ENCODE results near the gene C1orf74.

C1orf74 gene

GRCh38 chr1:209751627-209752231 lies 32.6 kb downstream of the C1orf74 start:
- H3K27me3 ChIP-seq (ENCODE audit: low read depth, low read length): peaks cover under 1% of the 10 kb centered on the region; the same call in 1 of the 2 replicates
- peak overlapping the region; percentile 78 for H3K4me2 ChIP-seq (ENCODE audit: low read length)
- no peaks in the 10 kb centered on the region for H3K9me3 ChIP-seq (ENCODE audit: insufficient read depth, low read length)
- TF ChIP-seq CTCF (IDR thresholded peaks at IDR 0.05; ENCODE audit: low read depth, low read length): no peak
- no peak for TF ChIP-seq EZH2phosphoT487 (IDR thresholded peaks at IDR 0.05; ENCODE audit: low read depth)
- peaks cover 6% of the 10 kb centered on the region; the same call in 1 of the 2 replicates for H3K79me2 ChIP-seq (ENCODE audit: low read length)
- no peaks in the 10 kb centered on the region for H4K20me1 ChIP-seq (ENCODE audit: insufficient read depth, low read length)
- H3K27ac ChIP-seq (ENCODE audit: low read length): peak overlapping the region; percentile 93
- peaks cover 78% of the 10 kb centered on the region for H3K4me1 ChIP-seq (ENCODE audit: low read length)
- no peak overlapping the region for H2AFZ ChIP-seq (ENCODE audit: low read depth, low read length)
- H3K4me3 ChIP-seq (ENCODE audit: low read length): peak overlapping the region; percentile 51
- no peaks in the 10 kb centered on the region for H3K36me3 ChIP-seq (replicated peaks; ENCODE audit: low read depth, low read length)
- H3K9ac ChIP-seq (ENCODE audit: low read length): peak overlapping the region; percentile 38; the same call in 1 of the 2 replicates

GRCh38 chr1:209749670-209750323 lies 34.6 kb downstream of the C1orf74 start:
- no peaks in the 10 kb centered on the region for H3K9me3 ChIP-seq (ENCODE audit: insufficient read depth, low read length)
- peak overlapping the region; percentile 41 for H3K27ac ChIP-seq (ENCODE audit: low read length)
- H3K36me3 ChIP-seq (replicated peaks; ENCODE audit: low read depth, low read length): no peaks in the 10 kb centered on the region
- peak overlapping the region; percentile 42 for H3K4me3 ChIP-seq (ENCODE audit: low read length)
- peaks cover 8% of the 10 kb centered on the region for H3K27me3 ChIP-seq (ENCODE audit: low read depth, low read length)
- H3K9ac ChIP-seq (ENCODE audit: low read length): 0 out of 2 replicates have a peak overlapping the region, but pooled peaks have one; percentile 1
- peaks cover 61% of the 10 kb centered on the region for H3K4me1 ChIP-seq (ENCODE audit: low read length)
- H4K20me1 ChIP-seq (ENCODE audit: insufficient read depth, low read length): no peaks in the 10 kb centered on the region
- H3K79me2 ChIP-seq (ENCODE audit: low read length): no peaks in the 10 kb centered on the region
- no peak for TF ChIP-seq EZH2phosphoT487 (IDR thresholded peaks at IDR 0.05; ENCODE audit: low read depth)
- no peak for TF ChIP-seq CTCF (IDR thresholded peaks at IDR 0.05; ENCODE audit: low read depth, low read length)
- H2AFZ ChIP-seq (ENCODE audit: low read depth, low read length): no peak overlapping the region
- peak overlapping the region; percentile 63 for H3K4me2 ChIP-seq (ENCODE audit: low read length)

- Histone ChIP-seq H3K9me3 (ENCODE audit: insufficient read depth, low read length) (no peaks in the 10 kb centered on the region), H2AFZ (ENCODE audit: low read depth, low read length) (no peak overlapping the region), H3K4me3 (ENCODE audit: low read length) (peak overlapping the region; percentile 42), H4K20me1 (ENCODE audit: insufficient read depth, low read length) (no peaks in the 10 kb centered on the region), H3K27me3 (ENCODE audit: low read depth, low read length) (peaks cover 8% of the 10 kb centered on the region), H3K36me3 (replicated peaks; ENCODE audit: low read depth, low read length) (no peaks in the 10 kb centered on the region), H3K4me1 (ENCODE audit: low read length) (peaks cover 61% of the 10 kb centered on the region), H3K4me2 (ENCODE audit: low read length) (peak overlapping the region; percentile 63), H3K9ac (ENCODE audit: low read length) (0 out of 2 replicates have a peak overlapping the region, but pooled peaks have one; percentile 1), H3K27ac (ENCODE audit: low read length) (peak overlapping the region; percentile 41), H3K79me2 (ENCODE audit: low read length) (no peaks in the 10 kb centered on the region)
- no peak for TF ChIP-seq CTCF (IDR thresholded peaks at IDR 0.05; ENCODE audit: low read depth, low read length)
- no peak for TF ChIP-seq EZH2phosphoT487 (IDR thresholded peaks at IDR 0.05; ENCODE audit: low read depth)
These were observed 35.2 kb downstream of the C1orf74 start for GRCh38 chr1:209749205-209749604.

GRCh38 chr1:209748620-209749019 lies 35.7 kb downstream of the C1orf74 start:
- Histone ChIP-seq H3K27me3 (ENCODE audit: low read depth, low read length) (peaks cover 8% of the 10 kb centered on the region), H3K4me3 (ENCODE audit: low read length) (no peak overlapping the region), H3K27ac (ENCODE audit: low read length) (no peak overlapping the region), H3K4me2 (ENCODE audit: low read length) (peak overlapping the region; percentile 87), H2AFZ (ENCODE audit: low read depth, low read length) (no peak overlapping the region), H4K20me1 (ENCODE audit: insufficient read depth, low read length) (no peaks in the 10 kb centered on the region), H3K79me2 (ENCODE audit: low read length) (no peaks in the 10 kb centered on the region), H3K9me3 (ENCODE audit: insufficient read depth, low read length) (no peaks in the 10 kb centered on the region), H3K4me1 (ENCODE audit: low read length) (peaks cover 61% of the 10 kb centered on the region), H3K36me3 (replicated peaks; ENCODE audit: low read depth, low read length) (no peaks in the 10 kb centered on the region), H3K9ac (ENCODE audit: low read length) (no peak overlapping the region)
- no peak for TF ChIP-seq CTCF (IDR thresholded peaks at IDR 0.05; ENCODE audit: low read depth, low read length)
- TF ChIP-seq EZH2phosphoT487 (IDR thresholded peaks at IDR 0.05; ENCODE audit: low read depth): no peak
